ENCODE measurements around the gene SARM1. TPM values are rescaled to one million over a fixed set of nuclear protein-coding genes. Genes with fewer than 3 reads are reported as not detected.

The SARM1 gene
- total and polyA plus RNA-seq, 9 donors: 3.3 to 7.3 (median 5.5) TPM

DNA sequence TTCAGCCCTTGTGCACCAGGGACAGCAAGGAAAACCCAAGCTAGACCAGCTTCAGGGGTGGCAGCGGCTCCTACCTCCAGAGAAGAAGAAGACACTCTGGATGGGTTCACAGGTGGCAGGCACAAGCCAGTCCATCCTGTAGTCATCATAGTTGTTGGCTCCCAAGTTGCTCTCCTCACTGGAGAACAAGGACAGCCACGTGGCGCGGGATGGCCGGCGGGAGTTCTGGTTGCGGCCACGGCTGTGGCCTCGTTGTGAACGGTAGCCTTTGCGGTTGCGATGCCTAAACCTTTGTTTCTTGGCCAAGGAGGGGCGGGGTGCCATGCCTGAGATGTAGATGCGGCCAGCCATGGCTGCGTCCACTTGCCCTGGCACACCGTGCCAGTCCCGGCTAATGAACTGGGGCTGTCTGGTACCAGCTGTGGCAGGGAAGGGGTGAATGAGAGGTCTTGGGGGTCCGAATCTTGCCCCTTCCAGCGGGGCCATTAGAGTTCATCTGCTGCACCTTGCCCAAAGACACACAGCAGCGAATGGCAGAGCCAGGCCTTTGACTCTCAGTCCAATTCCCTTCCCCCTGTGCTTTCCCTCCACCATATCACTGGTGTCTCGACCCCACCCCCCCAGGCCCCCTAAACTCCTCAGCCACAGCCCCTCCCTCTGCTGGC, 3.7 kb upstream of the SARM1 start:
- Histone ChIP-seq H3K27me3 (ENCODE audit: control insufficient read depth, insufficient read depth, low read length) (peaks cover 3% of the 10 kb centered on the region), H3K36me3 (ENCODE audit: control insufficient read depth, insufficient read depth, low read length) (peaks cover 20% of the 10 kb centered on the region), H3K9me3 (replicated peaks; ENCODE audit: control insufficient read depth, low read depth, low read length) (no peaks in the 10 kb centered on the region), H3K4me1 (ENCODE audit: control insufficient read depth, insufficient read depth, low read length) (peaks cover 14% of the 10 kb centered on the region), H3K27ac (ENCODE audit: low read length) (no peak overlapping the region), H3K4me3 (ENCODE audit: low read length) (no peak overlapping the region)
- no peak for DNase-seq
- 89% methylated on average over 20 of the region's 21 CpGs for WGBS (ENCODE audit: insufficient coverage)

DNA sequence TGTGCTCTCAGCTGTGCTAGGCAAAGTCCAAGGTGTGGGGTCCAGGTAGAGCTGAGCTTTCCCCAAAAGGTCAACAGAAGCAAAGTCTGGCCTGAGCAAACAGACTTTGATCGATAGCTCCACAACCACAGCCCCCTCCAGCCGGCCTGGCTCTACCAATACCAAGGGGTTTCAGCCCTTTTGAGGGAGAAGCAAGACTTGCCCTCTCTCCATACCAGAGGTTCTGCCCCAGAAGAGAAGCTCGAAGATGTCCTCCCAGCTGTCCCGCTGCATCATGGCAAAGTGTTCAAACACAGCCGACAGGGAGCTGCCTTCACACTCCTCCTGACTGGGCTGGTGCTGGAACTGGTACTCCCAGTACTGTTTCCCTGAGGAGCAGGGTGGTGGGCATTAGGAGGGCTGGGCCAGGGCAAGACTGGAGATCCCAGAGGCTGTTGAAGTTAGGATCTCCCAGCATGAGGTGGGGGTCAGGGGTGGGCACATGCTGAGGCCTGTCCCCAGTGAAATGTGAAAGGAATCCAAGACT, 3.1 kb upstream of the SARM1 start:
- no peak for DNase-seq

GRCh38 chr17:28368915-28369683, 2.4 kb upstream of the SARM1 start:
- DNase-seq: no peak
- Histone ChIP-seq H3K9me3 (replicated peaks; ENCODE audit: control insufficient read depth, low read depth, low read length) (no peaks in the 10 kb centered on the region), H3K27me3 (ENCODE audit: control insufficient read depth, insufficient read depth, low read length) (peaks cover 5% of the 10 kb centered on the region), H3K36me3 (ENCODE audit: control insufficient read depth, insufficient read depth, low read length) (peaks cover 10% of the 10 kb centered on the region), H3K4me1 (ENCODE audit: control insufficient read depth, insufficient read depth, low read length) (peaks cover 24% of the 10 kb centered on the region), H3K4me3 (ENCODE audit: low read length) (no peak overlapping the region), H3K27ac (ENCODE audit: low read length) (no peak overlapping the region)
- WGBS (ENCODE audit: insufficient coverage): 89% methylated on average over 22 of the region's 23 CpGs

More for the DNA sequence above, 3.1 kb upstream of the SARM1 start:
- H3K36me3 ChIP-seq (ENCODE audit: control insufficient read depth, insufficient read depth, low read length): peaks cover 17% of the 10 kb centered on the region
- no peak overlapping the region for H3K4me3 ChIP-seq (ENCODE audit: low read length)
- 89% methylated on average over 5 of the region's 5 CpGs for WGBS (ENCODE audit: insufficient coverage)
- no peak overlapping the region for H3K27ac ChIP-seq (ENCODE audit: low read length)
- H3K4me1 ChIP-seq (ENCODE audit: control insufficient read depth, insufficient read depth, low read length): peaks cover 20% of the 10 kb centered on the region
- H3K9me3 ChIP-seq (replicated peaks; ENCODE audit: control insufficient read depth, low read depth, low read length): no peaks in the 10 kb centered on the region
- peaks cover 3% of the 10 kb centered on the region for H3K27me3 ChIP-seq (ENCODE audit: control insufficient read depth, insufficient read depth, low read length)

GRCh38 chr17:28369684-28370034, 1.8 kb upstream of the SARM1 start:
- H3K36me3 ChIP-seq (ENCODE audit: control insufficient read depth, insufficient read depth, low read length): peaks cover 4% of the 10 kb centered on the region
- no peaks in the 10 kb centered on the region for H3K9me3 ChIP-seq (replicated peaks; ENCODE audit: control insufficient read depth, low read depth, low read length)
- WGBS (ENCODE audit: insufficient coverage): 76% methylated on average over 10 of the region's 10 CpGs
- H3K4me3 ChIP-seq (ENCODE audit: low read length): no peak overlapping the region
- H3K4me1 ChIP-seq (ENCODE audit: control insufficient read depth, insufficient read depth, low read length): peaks cover 24% of the 10 kb centered on the region
- no peak for DNase-seq
- H3K27ac ChIP-seq (ENCODE audit: low read length): no peak overlapping the region
- peaks cover 5% of the 10 kb centered on the region for H3K27me3 ChIP-seq (ENCODE audit: control insufficient read depth, insufficient read depth, low read length)

DNA sequence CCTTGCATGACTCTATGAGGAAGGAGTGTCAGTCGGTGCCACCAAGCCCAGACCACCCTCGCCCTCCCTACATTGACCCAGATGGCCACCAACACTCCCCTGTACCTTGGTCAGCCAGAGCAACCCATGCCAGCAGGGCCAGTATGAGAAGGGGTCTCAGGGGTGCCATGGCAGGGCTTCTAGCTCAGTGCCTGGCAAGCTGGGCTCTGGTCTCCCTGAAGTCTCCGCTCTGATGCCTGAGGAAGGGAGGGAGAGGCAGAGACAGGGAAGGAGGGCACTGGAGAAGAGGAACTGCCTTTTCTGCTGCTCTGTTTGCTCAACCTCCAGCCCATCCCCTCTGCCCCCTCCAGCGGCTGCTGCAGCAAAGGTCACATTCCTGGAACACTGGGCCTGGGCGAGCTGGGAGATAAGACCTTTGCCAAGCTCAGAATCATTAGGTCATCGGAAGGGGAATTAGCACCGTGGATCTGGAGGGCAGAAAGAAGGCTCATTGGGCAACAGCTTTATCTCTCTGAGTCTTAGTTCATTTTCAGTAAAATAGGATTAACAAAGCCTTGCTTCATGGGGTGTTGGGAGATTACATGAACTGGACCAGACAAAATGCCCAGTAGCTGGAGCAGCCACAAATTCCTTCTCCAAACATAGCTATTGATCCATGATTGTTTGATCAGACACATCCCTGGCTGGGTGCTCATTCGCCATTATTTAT, 1.3 kb upstream of the SARM1 start, which contains the start of gene VTN:
Gene VTN (minus strand): TSS at position 273 of the 709 bp plus-strand sequence. CDS start 104 bp downstream, at position 169.
- Histone ChIP-seq H3K36me3 (ENCODE audit: control insufficient read depth, insufficient read depth, low read length) (peaks cover 2% of the 10 kb centered on the region), H3K9me3 (replicated peaks; ENCODE audit: control insufficient read depth, low read depth, low read length) (no peaks in the 10 kb centered on the region), H3K4me1 (ENCODE audit: control insufficient read depth, insufficient read depth, low read length) (peaks cover 24% of the 10 kb centered on the region), H3K27me3 (ENCODE audit: control insufficient read depth, insufficient read depth, low read length) (peaks cover 5% of the 10 kb centered on the region), H3K4me3 (ENCODE audit: low read length) (peak within 1 kb of the TSS; percentile 6), H3K27ac (ENCODE audit: low read length) (peak within 1 kb of the TSS; percentile 44)
- 7% methylated on average over 3 of the region's 8 CpGs for WGBS (ENCODE audit: insufficient coverage)
- DNase-seq: no peak

DNA sequence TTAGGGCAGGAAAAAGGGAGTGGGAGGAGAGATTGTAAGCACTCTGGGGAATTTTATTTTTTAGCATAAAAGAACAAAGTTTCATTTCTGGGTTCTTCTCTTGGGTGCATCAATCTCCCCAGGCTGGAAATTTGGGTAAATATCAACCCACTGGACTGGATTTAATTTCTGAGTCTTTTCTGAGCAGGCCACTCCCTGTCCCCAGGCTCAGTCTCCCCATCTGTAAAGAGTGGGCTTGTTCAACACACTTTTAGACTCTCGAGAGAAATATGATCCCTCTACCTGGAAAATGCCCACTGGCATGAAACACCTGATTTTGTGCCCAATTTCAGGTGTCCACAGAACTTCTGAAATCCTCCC, 770 bp upstream of the SARM1 start:
- Histone ChIP-seq H3K36me3 (ENCODE audit: control insufficient read depth, insufficient read depth, low read length) (no peaks in the 10 kb centered on the region), H3K27me3 (ENCODE audit: control insufficient read depth, insufficient read depth, low read length) (peaks cover 5% of the 10 kb centered on the region), H3K4me3 (ENCODE audit: low read length) (no peak overlapping the region), H3K27ac (ENCODE audit: low read length) (peak overlapping the region; percentile 44), H3K4me1 (ENCODE audit: control insufficient read depth, insufficient read depth, low read length) (peaks cover 24% of the 10 kb centered on the region), H3K9me3 (replicated peaks; ENCODE audit: control insufficient read depth, low read depth, low read length) (no peaks in the 10 kb centered on the region)
- no peak for DNase-seq
- WGBS (ENCODE audit: insufficient coverage): 71% methylated on average over 1 of the region's 1 CpG

GRCh38 chr17:28372203-28372944, 880 bp downstream of the SARM1 start:
- Histone ChIP-seq H3K9me3 (replicated peaks; ENCODE audit: control insufficient read depth, low read depth, low read length) (no peaks in the 10 kb centered on the region), H3K27me3 (ENCODE audit: control insufficient read depth, insufficient read depth, low read length) (peaks cover 5% of the 10 kb centered on the region), H3K4me1 (ENCODE audit: control insufficient read depth, insufficient read depth, low read length) (peaks cover 24% of the 10 kb centered on the region), H3K27ac (ENCODE audit: low read length) (no peak overlapping the region), H3K36me3 (ENCODE audit: control insufficient read depth, insufficient read depth, low read length) (no peaks in the 10 kb centered on the region), H3K4me3 (ENCODE audit: low read length) (peak overlapping the region; percentile 27)
- DNase-seq: peak; percentile 33
- WGBS (ENCODE audit: insufficient coverage): 6% methylated on average over 46 of the region's 53 CpGs

DNA sequence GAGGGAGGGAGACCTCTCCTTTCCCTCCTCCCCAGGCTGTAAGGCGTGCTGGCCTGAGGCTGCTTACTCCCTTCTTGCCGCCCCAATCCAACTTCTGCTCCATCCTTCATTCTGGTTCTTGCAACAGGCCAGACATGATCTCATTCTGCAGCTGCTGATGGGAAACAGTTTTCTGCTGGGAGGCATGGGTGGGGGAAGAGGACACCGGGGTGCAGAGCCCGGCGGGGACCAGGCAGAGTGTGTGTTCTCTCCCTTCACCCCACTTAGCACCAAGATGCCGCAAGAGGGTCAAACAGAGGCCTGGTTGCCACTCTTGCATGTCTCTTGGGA, 1.4 kb downstream of the SARM1 start:
- Histone ChIP-seq H3K4me3 (ENCODE audit: low read length) (no peak overlapping the region), H3K9me3 (replicated peaks; ENCODE audit: control insufficient read depth, low read depth, low read length) (no peaks in the 10 kb centered on the region), H3K4me1 (ENCODE audit: control insufficient read depth, insufficient read depth, low read length) (peaks cover 24% of the 10 kb centered on the region), H3K27me3 (ENCODE audit: control insufficient read depth, insufficient read depth, low read length) (peaks cover 5% of the 10 kb centered on the region), H3K36me3 (ENCODE audit: control insufficient read depth, insufficient read depth, low read length) (no peaks in the 10 kb centered on the region), H3K27ac (ENCODE audit: low read length) (no peak overlapping the region)
- DNase-seq: no peak
- no CpG with 5 or more reads among the region's 6 CpGs for WGBS (ENCODE audit: insufficient coverage)

DNA sequence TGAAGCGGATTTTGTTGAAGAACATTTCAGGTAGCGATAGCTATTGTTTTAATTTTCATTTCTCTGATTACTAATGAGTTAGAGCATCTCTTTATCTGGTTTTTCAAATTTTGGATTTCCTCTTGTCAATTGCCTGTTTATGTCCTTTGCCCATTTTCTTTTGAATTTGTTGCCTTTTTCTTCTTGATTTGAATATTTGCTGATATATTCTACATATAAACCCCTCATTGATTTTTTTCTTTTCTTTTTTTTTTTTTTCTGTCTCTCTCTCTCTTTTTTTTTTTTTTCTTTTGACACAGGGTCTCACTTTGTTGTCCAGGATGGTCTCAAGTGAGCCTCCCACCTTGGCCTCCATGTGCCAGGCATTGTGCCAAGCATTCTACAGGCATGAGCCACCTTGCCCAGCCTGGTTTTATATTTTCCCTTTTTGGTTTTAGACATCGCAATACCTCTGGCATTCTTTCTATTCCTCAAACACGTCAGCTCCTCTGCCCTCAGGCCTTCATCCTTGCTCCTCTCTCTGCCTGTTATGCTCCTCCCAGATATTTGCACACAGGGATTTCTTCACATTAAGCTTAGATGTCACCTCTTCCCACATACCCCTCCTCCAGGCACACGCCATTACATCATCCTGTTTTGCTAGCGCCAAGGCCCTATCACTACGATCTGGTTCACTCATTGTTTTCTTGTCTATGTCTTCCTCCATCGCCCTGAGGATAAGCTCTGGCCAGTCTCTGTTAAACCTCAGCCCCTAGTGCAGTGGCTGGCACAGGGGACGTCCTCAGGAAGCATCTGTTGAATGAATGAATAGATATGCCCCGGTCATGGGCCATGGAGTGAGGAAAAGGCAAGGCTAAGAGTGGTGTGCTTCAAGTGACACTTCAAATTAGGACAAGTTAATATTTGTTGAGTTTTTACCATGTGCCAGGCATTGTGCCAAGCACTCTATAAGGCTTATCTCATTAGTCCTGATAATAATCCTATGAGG, 8.6 kb downstream of the SARM1 start:
- H3K27me3 ChIP-seq (ENCODE audit: control insufficient read depth, insufficient read depth, low read length): peaks cover 40% of the 10 kb centered on the region
- 86% methylated on average over 6 of the region's 10 CpGs for WGBS (ENCODE audit: insufficient coverage)
- no peaks in the 10 kb centered on the region for H3K9me3 ChIP-seq (replicated peaks; ENCODE audit: control insufficient read depth, low read depth, low read length)

More for the DNA sequence above, 8.6 kb downstream of the SARM1 start:
- H3K27ac ChIP-seq (ENCODE audit: low read length): no peak overlapping the region
- H3K4me3 ChIP-seq (ENCODE audit: low read length): no peak overlapping the region
- DNase-seq: no peak
- H3K36me3 ChIP-seq (ENCODE audit: control insufficient read depth, insufficient read depth, low read length): no peaks in the 10 kb centered on the region
- peaks cover 9% of the 10 kb centered on the region for H3K4me1 ChIP-seq (ENCODE audit: control insufficient read depth, insufficient read depth, low read length)

Data from muscle of leg (tissue), 11 donors.